Parathyroid adenoma (tissue), 2 donors: ENCODE results near the gene SDHB.

ENCODE experiments used
- H2AFZ ChIP-seq: fragments of 300-600 bp; sonication (generic); one replicate; pipeline ENCODE4 v1.7.0; 2017; ENCODE audit warnings: antibody characterized with exemption, mild to moderate bottlenecking
- H3K27ac ChIP-seq: fragments of 300-600 bp; sonication (generic); one replicate; pipeline ENCODE4 v1.7.0; 2017
- H3K27me3 ChIP-seq: fragments of 300-600 bp; sonication (generic); one replicate; pipeline ENCODE4 v1.7.0; 2017; ENCODE audit warnings: low read length; ENCODE audit not compliant: control insufficient read depth, insufficient read depth
- H3K36me3 ChIP-seq: fragments of 300-600 bp; sonication (generic); one replicate; pipeline ENCODE4 v1.7.0; 2017; ENCODE audit warnings: low read length; ENCODE audit not compliant: control insufficient read depth, insufficient read depth
- H3K4me1 ChIP-seq: fragments of 300-600 bp; sonication (generic); one replicate; pipeline ENCODE4 v1.7.0; 2017; ENCODE audit warnings: control low read depth
- H3K4me2 ChIP-seq: fragments of 300-600 bp; sonication (generic); one replicate; pipeline ENCODE4 v1.7.0; 2017; ENCODE audit warnings: low read length
- H3K4me3 ChIP-seq: fragments of 300-600 bp; sonication (generic); one replicate; pipeline ENCODE4 v1.7.0; 2017; ENCODE audit warnings: low read depth, low read length
- H3K79me2 ChIP-seq: fragments of 300-600 bp; sonication (generic); one replicate; pipeline ENCODE4 v1.7.0; 2017; ENCODE audit warnings: control low read depth
- H3K9ac ChIP-seq: fragments of 300-600 bp; sonication (generic); one replicate; pipeline ENCODE4 v1.7.0; 2017; ENCODE audit warnings: mild to moderate bottlenecking
- H3K9me3 ChIP-seq: fragments of 300-600 bp; sonication (generic); one replicate; pipeline ENCODE4 v1.7.0; 2017; ENCODE audit warnings: low read length; ENCODE audit not compliant: control insufficient read depth
- CTCF ChIP-seq: fragments of 300-600 bp; sonication (generic); IDR thresholded peaks from one replicate; pipeline ENCODE4 v1.7.0; 2017; ENCODE audit warnings: antibody characterized with exemption, mild to moderate bottlenecking
- donor health status: primary hyperparathyroidism.

The SDHB gene

GRCh38 chr1:16980473-16981268 is 73.2 kb downstream of the SDHB start, which contains the start of gene MFAP2:
Gene MFAP2, minus strand, starts transcription at chr1:16980620. Its CDS starts 2,347 bp downstream, at chr1:16978273.
- Histone ChIP-seq H3K27me3 (no peaks in the 10 kb centered on the region), H3K4me1 (no peaks in the 10 kb centered on the region), H3K4me2 (peak within 1 kb of the TSS; percentile 51), H3K9me3 (no peaks in the 10 kb centered on the region), H2AFZ (peak within 1 kb of the TSS; percentile 46), H3K36me3 (no peaks in the 10 kb centered on the region), H3K9ac (no peak within 1 kb of the TSS), H3K27ac (no peak within 1 kb of the TSS), H3K79me2 (no peaks in the 10 kb centered on the region), H3K4me3 (peak within 1 kb of the TSS; percentile 17)
- no peak for TF ChIP-seq CTCF

GRCh38 chr1:16979475-16980327 is 74.1 kb downstream of the SDHB start:
- no peaks in the 10 kb centered on the region for H3K36me3 ChIP-seq
- H2AFZ ChIP-seq = peak overlapping the region; percentile 46
- H3K9me3 ChIP-seq = no peaks in the 10 kb centered on the region
- H3K27me3 ChIP-seq = no peaks in the 10 kb centered on the region
- no peak for TF ChIP-seq CTCF
- peak overlapping the region; percentile 17 for H3K4me3 ChIP-seq
- no peak overlapping the region for H3K9ac ChIP-seq
- peak overlapping the region; percentile 51 for H3K4me2 ChIP-seq
- H3K27ac ChIP-seq = no peak overlapping the region
- H3K79me2 ChIP-seq = no peaks in the 10 kb centered on the region
- H3K4me1 ChIP-seq = no peaks in the 10 kb centered on the region

- H3K27ac ChIP-seq = no peak overlapping the region
- H2AFZ ChIP-seq = no peak overlapping the region
- no peaks in the 10 kb centered on the region for H3K36me3 ChIP-seq
- H3K9me3 ChIP-seq = no peaks in the 10 kb centered on the region
- H3K4me3 ChIP-seq = no peak overlapping the region
- TF ChIP-seq CTCF = no peak
- no peaks in the 10 kb centered on the region for H3K4me1 ChIP-seq
- no peaks in the 10 kb centered on the region for H3K79me2 ChIP-seq
- no peak overlapping the region for H3K4me2 ChIP-seq
- no peaks in the 10 kb centered on the region for H3K27me3 ChIP-seq
- H3K9ac ChIP-seq = no peak overlapping the region
Measured at GRCh38 chr1:16978567-16979474, 75.0 kb downstream of the SDHB start.

- no peak overlapping the region for H3K4me3 ChIP-seq
- H3K9ac ChIP-seq = no peak overlapping the region
- no peak for TF ChIP-seq CTCF
- no peaks in the 10 kb centered on the region for H3K36me3 ChIP-seq
- no peak overlapping the region for H2AFZ ChIP-seq
- H3K27me3 ChIP-seq = no peaks in the 10 kb centered on the region
- no peaks in the 10 kb centered on the region for H3K79me2 ChIP-seq
- no peaks in the 10 kb centered on the region for H3K9me3 ChIP-seq
- no peak overlapping the region for H3K4me2 ChIP-seq
- H3K4me1 ChIP-seq = no peaks in the 10 kb centered on the region
- no peak overlapping the region for H3K27ac ChIP-seq
Measured at GRCh38 chr1:16978139-16978538, 75.7 kb downstream of the SDHB start.
